GM18907 (cell line): Measurements from ENCODE around the gene ASNS.
"Not testable (repeated sequence)": the region's sequence is repeated elsewhere in the genome, so short reads cannot be mapped to it uniquely, and the experiment has no call there.

Experiments
- ATAC-seq: cut with Tn5 transposase; IDR thresholded peaks from one replicate; pipeline ENCODE4 v1.9.1; 2021; ENCODE audit warnings: mild to moderate bottlenecking, moderate library complexity; ENCODE audit not compliant: unreplicated experiment

The ASNS gene, protein sequence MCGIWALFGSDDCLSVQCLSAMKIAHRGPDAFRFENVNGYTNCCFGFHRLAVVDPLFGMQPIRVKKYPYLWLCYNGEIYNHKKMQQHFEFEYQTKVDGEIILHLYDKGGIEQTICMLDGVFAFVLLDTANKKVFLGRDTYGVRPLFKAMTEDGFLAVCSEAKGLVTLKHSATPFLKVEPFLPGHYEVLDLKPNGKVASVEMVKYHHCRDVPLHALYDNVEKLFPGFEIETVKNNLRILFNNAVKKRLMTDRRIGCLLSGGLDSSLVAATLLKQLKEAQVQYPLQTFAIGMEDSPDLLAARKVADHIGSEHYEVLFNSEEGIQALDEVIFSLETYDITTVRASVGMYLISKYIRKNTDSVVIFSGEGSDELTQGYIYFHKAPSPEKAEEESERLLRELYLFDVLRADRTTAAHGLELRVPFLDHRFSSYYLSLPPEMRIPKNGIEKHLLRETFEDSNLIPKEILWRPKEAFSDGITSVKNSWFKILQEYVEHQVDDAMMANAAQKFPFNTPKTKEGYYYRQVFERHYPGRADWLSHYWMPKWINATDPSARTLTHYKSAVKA

DNA sequence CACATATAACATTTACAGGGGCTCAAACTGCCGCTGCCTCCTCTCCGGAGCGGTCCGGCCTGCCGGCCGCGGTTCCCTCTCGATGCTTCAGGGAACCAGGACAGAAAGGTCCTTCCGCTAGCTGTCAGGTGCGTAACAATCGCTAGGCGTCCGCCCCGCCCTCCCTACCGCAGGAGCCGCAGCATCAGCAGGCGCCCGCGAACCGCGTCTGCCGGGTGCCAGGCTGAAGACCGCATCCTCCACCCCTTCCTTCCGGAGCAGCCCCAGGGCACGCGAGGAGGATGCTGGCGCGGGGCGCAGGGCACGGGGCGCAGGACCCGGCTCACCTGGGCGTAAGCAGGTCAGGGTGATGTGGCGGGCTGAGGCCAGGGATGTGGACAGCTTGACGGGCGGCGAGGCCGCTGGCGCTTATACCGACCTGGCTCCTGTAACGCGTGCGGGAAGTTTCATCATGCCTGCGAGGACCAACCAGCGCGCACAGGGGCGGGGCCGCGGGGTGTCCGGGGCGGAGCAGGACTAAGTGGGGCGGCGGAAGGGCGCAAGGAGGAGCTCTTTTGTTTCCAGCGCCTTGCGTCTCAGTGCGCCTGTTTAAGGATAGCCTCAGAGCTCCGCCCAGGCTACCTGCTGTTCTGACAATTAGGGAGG, at the start of gene ASNS:
ASNS (minus strand) TSS at position 384 of the 645 bp plus-strand sequence. CDS start 3,252 bp downstream, outside the sequence.
- ATAC-seq = peak; percentile 100

DNA sequence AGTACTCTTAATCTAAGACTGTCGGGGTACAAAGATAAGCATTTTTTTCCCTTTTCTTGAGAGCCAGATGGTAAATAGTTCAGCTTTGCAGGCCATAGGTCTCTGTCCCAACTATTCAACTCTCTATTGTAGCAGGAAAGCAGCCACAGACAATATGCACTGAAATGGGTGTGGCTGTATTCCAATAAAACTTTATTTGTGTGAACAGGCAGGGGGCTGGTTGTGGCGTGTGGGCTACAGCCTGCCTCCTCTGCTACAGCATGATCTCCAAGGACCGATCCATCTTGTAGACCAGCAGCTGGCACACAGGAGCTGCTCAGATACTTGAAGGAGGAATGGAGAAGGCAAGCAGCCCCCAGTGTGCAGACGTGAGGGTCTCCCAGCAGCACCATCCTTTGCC, 49.0 kb upstream of the ASNS start:
- ATAC-seq = not testable (repeated sequence)

DNA sequence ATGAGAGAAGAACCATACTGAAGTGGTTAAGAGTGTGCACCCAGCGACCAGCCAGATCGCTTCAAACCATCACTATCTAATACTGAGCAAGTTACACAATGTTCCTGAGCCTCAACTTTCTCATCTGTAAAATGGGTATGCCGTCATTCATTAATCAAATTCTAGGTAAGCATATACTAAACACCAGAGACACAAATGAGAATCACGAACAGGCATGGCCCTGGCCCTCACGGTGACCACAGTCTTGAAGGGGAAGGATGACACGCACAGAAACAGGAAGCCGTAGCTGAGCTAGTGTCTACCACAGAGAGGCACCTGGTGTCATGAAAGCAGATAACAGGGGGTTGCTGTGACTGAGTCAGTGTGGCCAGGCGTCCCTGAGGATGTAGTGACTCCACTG, 43.1 kb upstream of the ASNS start:
- ATAC-seq = not testable (repeated sequence)

DNA sequence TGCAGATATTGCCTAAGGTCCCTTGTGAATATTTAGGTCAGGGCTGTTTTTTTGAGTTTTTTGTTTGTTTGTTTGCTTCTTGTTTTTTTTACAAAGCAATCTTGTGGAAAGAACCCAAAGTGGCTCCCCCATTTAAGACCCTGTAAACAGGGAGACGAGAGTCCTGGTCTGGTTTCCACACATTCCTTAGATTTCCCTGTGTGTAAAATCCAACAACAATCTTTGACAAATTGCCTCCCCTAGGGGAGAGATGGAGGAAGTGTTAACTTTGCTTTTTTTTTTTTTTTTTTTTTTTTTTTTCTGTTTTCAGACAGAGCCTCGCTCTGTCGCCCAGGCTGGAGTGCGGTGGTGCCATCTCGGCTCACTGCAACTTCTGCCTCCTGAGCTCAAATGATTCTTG, 40.1 kb upstream of the ASNS start:
- not testable (repeated sequence) for ATAC-seq

DNA sequence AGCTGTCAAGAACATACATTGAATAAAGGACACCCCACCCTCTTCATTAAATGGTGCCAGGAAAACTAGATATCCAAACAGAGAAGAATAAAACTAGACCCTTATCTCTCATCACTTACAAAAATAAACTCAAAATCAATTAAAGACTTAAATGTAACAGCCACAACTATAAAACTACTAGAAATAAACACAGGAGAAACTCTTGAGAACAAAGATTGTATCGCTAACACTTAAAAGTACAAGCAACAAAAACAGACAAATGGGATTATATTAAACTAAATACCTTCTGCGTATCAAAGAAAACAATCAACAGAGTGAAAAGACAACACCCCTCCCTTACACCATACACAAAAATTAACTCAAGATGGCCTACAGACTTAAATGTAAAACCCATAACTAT, 24.7 kb upstream of the ASNS start:
- not testable (repeated sequence) for ATAC-seq

DNA sequence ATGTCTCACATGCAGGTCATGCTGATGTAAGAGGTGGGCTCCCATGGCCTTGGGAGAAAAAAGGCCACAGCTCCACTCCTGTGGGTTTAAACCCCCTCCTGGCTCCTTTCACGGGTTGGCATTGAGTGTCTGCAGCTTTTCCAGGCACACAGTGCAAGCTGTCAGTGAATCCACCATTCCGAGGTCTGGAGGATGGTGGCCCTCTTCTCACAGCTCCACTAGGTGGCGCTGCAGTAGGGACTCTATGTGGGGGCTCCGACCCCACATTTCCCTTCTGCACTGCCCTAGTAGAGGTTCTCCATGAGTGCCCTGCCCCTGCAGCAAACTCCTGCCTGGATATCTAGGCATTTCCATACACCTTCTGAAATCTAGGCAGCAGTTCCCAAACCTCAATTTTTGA, 19.5 kb upstream of the ASNS start:
- ATAC-seq = not testable (repeated sequence)

DNA sequence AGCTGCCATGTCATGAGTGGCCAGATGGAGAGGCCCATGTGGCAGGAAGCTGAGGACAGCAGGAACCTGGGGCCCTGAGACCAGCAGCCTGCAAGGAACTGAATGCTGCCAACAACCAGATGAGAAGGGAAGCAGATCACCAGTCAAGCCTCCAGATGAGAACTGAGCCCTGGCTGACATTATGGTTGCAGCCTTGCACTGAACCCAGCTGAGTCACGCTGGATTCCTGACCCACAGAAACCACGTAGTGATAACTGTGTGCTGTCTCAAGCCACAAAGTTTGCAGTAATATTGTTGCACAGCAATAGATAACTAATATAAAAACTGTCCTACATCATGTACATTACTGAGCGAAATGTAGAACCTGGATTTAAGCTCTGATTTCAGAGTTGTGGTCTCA, 7.3 kb upstream of the ASNS start:
- ATAC-seq = not testable (repeated sequence)

DNA sequence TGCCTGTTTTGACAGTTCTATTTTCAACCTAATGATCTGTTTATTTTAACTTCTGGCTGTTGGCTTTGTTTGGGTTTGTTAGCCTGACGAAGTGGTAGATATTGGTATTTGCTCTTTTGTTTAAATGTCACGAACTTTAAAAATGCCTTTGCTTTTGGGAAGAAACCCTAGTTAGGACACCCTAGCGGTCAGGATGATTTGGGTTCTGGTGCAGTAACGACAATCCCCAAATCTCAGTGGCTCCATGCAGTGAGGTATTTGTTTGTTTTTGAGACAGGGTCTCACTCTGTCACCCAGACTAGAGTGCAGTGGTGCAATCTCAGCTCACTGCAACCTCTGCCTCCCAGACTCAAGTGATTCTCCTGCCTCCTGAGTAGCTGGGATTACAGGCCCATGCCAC, 2.7 kb upstream of the ASNS start:
- not testable (repeated sequence) for ATAC-seq

DNA sequence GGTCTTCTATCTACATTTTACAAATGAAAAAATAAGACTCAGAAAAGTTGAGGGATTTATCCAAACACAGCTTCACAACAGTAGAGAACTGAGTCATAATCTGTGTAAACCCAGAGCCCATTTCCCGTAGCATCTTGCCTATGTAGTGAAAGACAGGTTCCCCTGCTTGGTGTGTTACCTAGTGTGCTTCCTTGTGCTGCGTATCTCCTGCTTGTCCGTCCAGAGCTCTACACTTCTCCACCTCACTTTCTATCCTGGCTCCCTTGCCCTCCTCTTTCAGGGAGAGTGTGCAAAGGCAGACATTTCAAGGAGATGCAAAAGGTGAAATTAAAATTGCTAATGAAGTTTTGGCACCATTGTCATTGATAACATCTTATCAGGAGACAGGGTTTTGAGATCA, 1.4 kb upstream of the ASNS start:
- no peak for ATAC-seq

DNA sequence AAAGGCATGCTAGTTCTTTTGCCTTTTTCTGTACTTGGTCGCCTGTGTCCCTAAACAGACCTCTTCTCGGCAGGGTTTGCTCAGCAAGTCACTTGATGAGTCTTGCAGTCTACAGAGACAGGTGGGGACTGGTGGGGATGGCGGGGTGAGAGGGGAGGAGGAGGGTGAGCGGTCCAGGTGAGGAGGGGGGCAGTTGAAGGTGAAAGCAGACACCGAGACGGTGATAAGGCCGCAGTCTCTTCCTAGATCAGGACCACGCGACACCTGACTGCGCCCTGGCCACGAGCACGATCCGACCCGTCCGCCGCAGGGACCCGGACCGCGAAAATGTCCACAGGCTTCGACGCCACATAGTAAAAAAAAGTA, 566 bp downstream of the ASNS start:
- ATAC-seq = no peak

DNA sequence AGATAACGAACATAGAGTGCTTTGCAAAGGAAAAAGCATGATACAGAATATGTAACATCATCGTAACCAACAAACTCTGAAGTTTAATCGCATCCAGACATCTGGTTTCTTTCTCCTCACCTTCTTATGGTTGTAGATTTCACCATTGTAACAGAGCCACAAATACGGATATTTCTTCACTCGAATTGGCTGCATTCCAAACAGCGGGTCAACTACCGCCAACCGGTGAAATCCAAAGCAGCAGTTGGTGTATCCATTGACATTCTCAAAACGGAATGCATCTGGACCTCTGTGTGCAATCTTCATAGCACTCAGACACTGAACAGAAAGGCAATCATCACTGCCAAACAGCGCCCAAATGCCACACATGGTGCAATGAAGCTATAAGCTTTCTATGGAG, 3.4 kb downstream of the ASNS start:
- no peak for ATAC-seq

DNA sequence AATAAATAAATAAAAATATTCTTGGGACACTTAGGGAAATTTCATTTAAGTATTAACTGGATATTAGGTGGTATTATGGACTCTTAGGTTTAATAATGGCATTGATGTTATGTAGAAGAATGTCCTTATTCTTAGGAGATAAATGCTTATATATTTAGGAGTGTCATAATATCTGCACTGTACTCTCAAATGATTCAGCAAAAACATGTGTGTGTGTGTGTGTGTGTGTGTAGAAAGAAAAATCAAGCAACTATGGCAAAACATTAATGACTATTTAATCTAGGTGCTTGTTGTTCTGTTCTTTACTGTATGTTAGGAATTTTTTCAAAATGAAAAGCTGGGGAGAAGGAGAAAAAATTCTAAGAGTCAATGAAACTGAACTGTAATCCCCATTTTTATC, 3.9 kb downstream of the ASNS start:
- no peak for ATAC-seq

DNA sequence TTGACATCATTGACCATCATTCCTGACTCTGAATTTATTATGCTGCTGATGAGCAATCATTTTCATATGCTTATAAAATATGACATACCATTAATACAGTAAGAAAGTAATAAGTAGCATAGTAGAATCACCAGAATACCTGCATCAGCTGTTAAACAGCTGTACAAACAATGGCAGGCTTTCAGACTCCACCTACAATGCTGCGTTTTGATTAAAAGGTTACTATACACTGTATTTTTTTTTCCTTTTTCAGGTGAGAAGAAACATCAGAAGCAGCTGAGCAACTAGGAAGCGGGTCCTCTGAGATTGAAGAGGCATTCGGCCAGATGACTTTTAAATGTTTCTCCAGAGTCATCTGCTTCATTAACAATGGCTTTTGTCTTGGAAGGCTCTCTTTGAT, 7.1 kb downstream of the ASNS start:
- no peak for ATAC-seq

DNA sequence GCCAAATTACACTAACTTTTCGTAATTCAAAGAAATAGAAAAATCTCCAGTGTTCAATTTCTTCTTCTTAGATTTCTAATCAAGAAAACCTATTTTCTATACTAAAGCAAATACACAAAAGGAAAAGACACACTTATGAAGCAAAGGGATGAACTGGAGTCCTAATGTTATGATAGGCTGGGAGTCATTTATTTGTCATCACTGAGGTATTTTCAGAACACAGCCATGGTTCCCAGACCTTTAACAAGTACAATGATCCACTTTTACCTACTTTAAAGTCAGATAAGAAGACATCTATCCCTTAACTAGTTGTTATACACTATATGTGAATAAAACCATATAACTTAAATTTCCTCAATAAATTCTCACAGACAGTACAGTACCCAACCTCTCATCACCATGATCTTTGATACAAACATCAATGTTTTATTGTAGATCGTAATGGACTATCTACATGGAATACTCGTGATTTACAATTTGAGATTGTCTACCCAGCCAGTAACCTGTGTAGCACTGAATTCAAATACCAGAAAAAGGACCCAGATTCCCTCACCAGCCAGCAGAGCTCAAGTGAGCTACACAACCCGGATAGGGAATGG, 12.5 kb downstream of the ASNS start:
- no peak for ATAC-seq

DNA sequence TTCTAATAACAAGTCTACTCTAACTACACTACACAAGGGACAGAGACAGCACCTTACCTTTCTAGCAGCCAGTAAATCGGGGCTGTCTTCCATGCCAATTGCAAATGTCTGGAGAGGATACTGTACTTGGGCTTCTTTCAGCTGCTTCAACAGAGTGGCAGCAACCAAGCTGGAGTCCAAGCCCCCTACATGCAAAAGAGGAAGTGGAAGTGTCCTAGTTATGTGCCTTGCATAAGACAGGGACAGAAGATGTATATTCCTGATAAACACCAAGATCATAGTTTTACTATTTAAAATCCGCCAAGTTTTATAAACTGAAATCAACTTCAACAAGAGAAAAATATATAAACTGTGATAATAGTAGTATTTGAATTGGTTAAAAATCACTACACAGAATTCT, 14.0 kb downstream of the ASNS start:
- no peak for ATAC-seq

DNA sequence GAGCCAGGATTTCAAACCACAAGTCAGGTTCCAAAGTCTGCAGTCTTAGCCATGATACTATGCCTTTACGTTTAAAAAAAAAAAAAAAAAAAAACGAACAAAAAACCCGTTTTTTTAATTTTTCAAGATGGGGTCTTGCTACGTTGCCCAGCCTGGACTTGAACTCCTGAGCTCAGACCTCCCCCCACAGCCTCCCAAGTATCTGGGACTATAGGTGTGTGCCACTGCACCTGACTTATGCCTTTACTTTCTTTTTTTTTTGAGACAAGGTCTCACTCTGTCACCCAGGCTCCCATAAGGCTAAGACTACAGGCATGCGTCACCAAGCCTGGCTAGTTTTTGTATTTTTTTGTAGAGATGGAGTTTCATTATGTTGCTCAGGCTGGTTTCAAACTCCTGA, 14.7 kb downstream of the ASNS start:
- ATAC-seq = no peak

DNA sequence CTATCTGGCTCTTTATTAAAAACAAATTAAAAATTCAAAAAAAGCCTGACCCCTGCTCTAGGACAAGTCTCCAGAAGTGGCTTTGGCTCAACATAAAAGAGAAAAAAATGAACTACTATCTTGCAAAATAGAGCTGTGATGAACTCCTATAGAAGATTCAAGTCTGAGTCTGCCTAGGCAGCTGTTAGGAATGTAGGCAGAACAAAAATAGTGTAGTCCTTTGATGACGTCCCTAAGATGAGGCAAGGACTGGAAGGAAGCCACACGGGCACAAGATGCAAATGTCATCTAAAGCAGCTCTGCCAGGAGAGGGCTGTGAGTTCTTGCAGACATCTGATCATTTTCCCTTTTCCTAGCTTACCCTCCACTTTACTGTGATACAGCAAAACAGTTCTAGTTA, 20.5 kb downstream of the ASNS start:
- no peak for ATAC-seq

DNA sequence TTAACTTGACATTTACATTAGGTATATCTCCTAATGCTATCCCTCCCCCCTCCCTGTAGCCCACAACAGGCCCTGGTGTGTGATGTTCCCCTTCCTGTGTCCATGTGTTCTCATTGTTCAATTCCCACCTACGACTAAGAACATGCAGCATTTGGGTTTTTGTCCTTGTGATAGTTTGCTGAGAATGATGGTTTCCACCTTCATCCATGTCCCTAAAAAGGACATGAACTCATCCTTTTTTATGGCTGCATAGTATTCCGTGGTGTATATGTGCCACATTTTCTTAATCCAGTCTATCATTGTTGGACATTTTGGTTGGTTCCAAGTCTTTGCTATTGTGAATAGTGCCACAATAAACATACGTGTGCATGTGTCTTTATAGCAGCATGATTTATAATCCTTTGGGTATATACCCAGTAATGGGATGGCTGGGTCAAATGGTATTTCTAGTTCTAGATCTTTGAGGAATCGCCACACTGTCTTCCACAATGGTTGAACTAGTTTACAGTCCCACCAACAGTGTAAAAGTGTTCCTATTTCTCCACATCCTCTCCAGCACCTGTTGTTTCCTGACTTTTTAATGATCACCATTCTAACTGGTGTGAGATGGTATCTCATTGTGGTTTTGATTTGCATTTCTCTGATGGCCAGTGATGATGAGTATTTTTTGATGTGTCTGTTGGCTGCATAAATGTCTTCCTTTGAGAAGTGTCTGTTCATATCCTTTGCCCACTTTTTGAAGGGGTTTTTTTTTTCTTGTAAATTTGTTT, 21.8 kb downstream of the ASNS start:
- ATAC-seq = not testable (repeated sequence)

DNA sequence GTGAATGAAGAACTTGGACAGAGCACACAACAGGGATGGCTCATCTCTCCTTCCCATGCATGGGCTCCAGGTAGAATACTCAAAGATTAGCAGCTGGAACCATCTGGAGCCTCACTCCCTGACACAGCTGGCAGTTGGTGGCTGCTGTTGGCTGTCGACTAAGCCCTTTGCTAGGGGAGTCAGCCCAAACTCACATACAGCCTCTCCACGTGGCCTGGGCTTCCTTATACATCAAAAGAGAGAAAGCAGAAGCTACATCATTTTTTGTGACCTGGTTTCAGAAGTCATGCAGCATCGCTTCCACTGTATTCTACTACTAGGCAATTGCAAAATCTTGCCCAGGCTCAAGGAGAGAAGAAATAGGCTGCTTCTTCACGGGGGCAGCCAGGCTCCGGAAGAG, 24.4 kb downstream of the ASNS start:
- no peak for ATAC-seq

DNA sequence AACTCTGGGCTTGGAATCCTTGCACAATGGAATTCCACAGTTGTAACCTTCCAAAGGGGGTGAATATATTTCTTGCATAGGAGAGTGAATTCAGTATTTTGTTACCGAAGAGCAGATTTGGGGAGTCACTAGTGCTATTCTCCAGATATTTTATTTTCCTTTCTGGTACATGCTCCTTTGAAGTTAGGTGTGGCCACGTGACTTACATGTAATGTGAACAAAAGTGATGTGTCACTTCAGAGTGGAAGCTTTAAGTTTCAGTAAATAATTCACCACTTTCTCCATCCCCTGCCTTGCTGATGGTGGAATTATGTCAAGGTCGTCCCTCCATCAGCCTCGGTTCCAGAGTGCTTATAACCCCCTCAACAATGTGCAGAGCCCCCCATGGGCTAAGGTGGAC, 25.3 kb downstream of the ASNS start:
- no peak for ATAC-seq

DNA sequence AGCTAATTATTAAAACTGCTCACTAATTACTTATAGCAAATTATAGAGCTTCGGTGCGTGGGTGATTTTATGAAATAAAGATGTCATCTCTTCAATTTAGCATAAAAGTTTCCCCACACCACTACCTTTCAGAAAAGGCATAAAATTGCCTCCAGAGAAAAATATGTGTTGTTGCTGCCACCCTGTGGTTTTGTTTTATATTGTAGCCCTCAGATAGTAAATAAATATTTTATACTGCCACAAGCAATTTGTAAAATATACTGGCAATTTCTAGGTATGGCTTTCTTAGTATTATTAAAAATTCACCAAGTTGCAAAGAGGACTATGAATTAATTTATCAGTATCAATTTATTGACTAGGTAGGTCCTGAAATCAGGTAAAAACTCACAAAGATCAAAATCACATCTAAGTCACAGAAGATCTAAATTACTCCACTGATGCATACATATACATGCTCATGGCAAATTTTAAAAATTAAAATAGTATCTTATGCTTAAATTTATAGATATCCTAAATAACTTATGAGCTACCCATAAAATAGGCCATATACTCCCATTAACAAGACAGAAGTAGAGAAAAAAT, 26.5 kb downstream of the ASNS start:
- no peak for ATAC-seq
